Omental fat pad (tissue), 4 donors: ENCODE results near the gene IGFL3. TPM values are rescaled to one million over a fixed set of nuclear protein-coding genes. Genes with fewer than 3 reads are reported as not detected.

Experiments
- ATAC-seq: fragments of 150-250 bp; one replicate; pipeline ENCODE4 v1.9.1; 2016; ENCODE audit warnings: mild to moderate bottlenecking, moderate library complexity; ENCODE audit not compliant: low FRiP score
- DNase-seq: peaks from one replicate; pipeline ENCODE4 v3.0.0-alpha.2; 2019; ENCODE audit warnings: low spot score
- CTCF ChIP-seq, 3 donors: fragments of 450-650 bp; IDR thresholded peaks; one replicate each; pipeline ENCODE4 v1.5.1; 2016 to 2017; ENCODE audit warnings: antibody characterized with exemption in 3 of 3, mild to moderate bottlenecking in 3 of 3, moderate library complexity in 2 of 3
- total RNA-seq, 4 donors: library from RNA; depleted of rRNA; stranded (reverse); fragments of >200 nt; gene quantifications; one replicate each; pipeline ENCODE4 v1.1.0, GENCODE V29; 2016

The IGFL3 gene
- total RNA-seq, 4 donors from 2014 or later: not detected

- peak in 1 of 3 donors; percentile 8 for TF ChIP-seq CTCF (IDR thresholded peaks at IDR 0.05)
- DNase-seq (no peak), ATAC-seq (peak; percentile 73)
Measured at GRCh38 chr19:46076951-46077814, 47.3 kb downstream of the IGFL3 start.

- TF ChIP-seq CTCF (IDR thresholded peaks at IDR 0.05): no peak
- ATAC-seq (no peak), DNase-seq (no peak)
Measured at GRCh38 chr19:46076031-46076880, 48.2 kb downstream of the IGFL3 start.

DNA sequence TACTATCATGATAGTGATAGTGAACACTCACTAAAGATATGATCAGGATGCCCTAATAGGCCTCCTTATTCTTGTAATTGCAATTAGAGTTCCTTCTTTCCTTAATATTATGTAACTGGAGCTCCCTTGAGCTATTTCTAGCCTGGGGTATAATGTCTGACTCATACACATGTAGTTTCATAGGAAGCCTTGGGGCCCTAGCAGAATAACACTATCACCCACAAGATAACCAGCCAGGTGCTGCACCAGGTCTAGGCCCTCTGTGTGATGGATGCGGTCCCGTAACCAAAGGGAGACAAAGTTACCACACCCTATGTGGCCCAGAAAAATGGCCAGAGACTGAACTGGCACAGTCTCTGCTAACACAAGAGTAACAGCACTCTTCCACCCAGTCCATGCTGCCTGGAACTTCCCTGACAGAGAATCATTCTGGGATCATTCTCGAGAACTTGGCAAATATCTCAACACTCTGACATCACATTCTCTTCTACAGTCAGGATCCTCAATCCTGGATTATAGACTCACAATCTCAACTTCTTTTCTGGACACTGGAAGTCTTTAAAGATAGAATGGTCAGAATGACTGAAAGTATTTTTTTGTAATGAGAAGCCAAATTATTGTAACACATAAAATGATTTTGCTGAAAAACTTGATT lies 51.1 kb downstream of the IGFL3 start:
- ATAC-seq (no peak), DNase-seq (no peak)
- no peak for TF ChIP-seq CTCF (IDR thresholded peaks at IDR 0.05)

Other genes starting within 250 kb of the IGFL3 start
- 10 to 100 TPM; 10.6 to 14.2 (median 11.2) TPM for gene IRF2BP1, start 238.5 kb downstream of the IGFL3 start, total RNA-seq
- 1 to 10 TPM; 1.3 to 6.8 (median 2.6) TPM for gene MYPOP, start 222.1 kb downstream of the IGFL3 start, total RNA-seq
- not detected for gene NANOS2, start 209.9 kb downstream of the IGFL3 start, total RNA-seq
- 10 to 100 TPM in 1 of 4 donors, 1 to 10 TPM in 2, under 1 TPM in 1; 0.74 to 10.9 (median 3.8) TPM for gene NOVA2, start 150.8 kb downstream of the IGFL3 start, total RNA-seq
- 10 to 100 TPM in 1 of 4 donors, 1 to 10 TPM in 3; 3.6 to 10.4 (median 6.1) TPM for gene CCDC61, start 129.2 kb downstream of the IGFL3 start, total RNA-seq
- not detected for gene PGLYRP1, start 101.6 kb downstream of the IGFL3 start, total RNA-seq
- not detected for gene IGFL4, start 83.7 kb downstream of the IGFL3 start, total RNA-seq
- 1 to 10 TPM in 1 of 4 donors, under 1 TPM in 1, not detected in 2; 0.84 to 1.5 TPM for gene IGFL2, start 23.6 kb upstream of the IGFL3 start, total RNA-seq
- not detected for gene IGFL1, start 105.1 kb upstream of the IGFL3 start, total RNA-seq
- 100 to 1,000 TPM in 1 of 4 donors, 10 to 100 TPM in 3; 10.3 to 201 (median 17.6) TPM for gene HIF3A, start 172.4 kb upstream of the IGFL3 start, total RNA-seq
- gene PPP5C, start 222.4 kb upstream of the IGFL3 start, total RNA-seq: 10 to 100 TPM; 43.2 to 63.8 (median 49.5) TPM